HEK293 (cell line): ENCODE results near the gene UFD1.

ENCODE experiments used
- GLIS2 ChIP-seq: fragments of 450-650 bp; formaldehyde crosslinking; IDR thresholded peaks from 2 replicates; pipeline ENCODE4 v1.5.1; 2016; ENCODE audit warnings: missing biosample characterization, missing genetic modification characterization
- KLF10 ChIP-seq: fragments of 450-650 bp; IDR thresholded peaks from 2 replicates; pipeline ENCODE4 v1.5.1; 2018; ENCODE audit warnings: missing biosample characterization, mild to moderate bottlenecking, missing genetic modification characterization
- OSR2 ChIP-seq: fragments of 450-650 bp; formaldehyde crosslinking; IDR thresholded peaks from 2 replicates; pipeline ENCODE4 v1.5.1; 2016; ENCODE audit warnings: missing biosample characterization, missing genetic modification characterization
- PATZ1 ChIP-seq: fragments of 450-650 bp; formaldehyde crosslinking; IDR thresholded peaks from 2 replicates; pipeline ENCODE4 v1.5.1; 2016; ENCODE audit warnings: missing biosample characterization, missing genetic modification characterization
- PRDM4 ChIP-seq: fragments of 450-650 bp; formaldehyde crosslinking; IDR thresholded peaks from 2 replicates; pipeline ENCODE4 v1.5.1; 2017; ENCODE audit warnings: missing biosample characterization, missing genetic modification characterization
- PRDM6 ChIP-seq: fragments of 450-650 bp; formaldehyde crosslinking; IDR thresholded peaks from 2 replicates; pipeline ENCODE4 v1.5.1; 2017; ENCODE audit warnings: missing biosample characterization, missing genetic modification characterization
- SP2 ChIP-seq: fragments of 450-650 bp; formaldehyde crosslinking; IDR thresholded peaks from 2 replicates; pipeline ENCODE4 v1.5.1; 2016; ENCODE audit warnings: missing biosample characterization, missing genetic modification characterization
- ZBTB11 ChIP-seq: fragments of 450-650 bp; formaldehyde crosslinking; conservative IDR thresholded peaks from 2 replicates; pipeline ENCODE4 v1.5.1; 2016; ENCODE audit warnings: low read depth, missing biosample characterization, missing genetic modification characterization
- ZBTB21 ChIP-seq: fragments of 450-650 bp; formaldehyde crosslinking; IDR thresholded peaks from 2 replicates; pipeline ENCODE4 v1.5.1; 2017; ENCODE audit warnings: missing biosample characterization, missing genetic modification characterization
- ZBTB8A ChIP-seq: fragments of 450-650 bp; formaldehyde crosslinking; IDR thresholded peaks from 2 replicates; pipeline ENCODE4 v1.5.1; 2016; ENCODE audit warnings: missing biosample characterization, missing genetic modification characterization
- ZNF10 ChIP-seq: fragments of 450-650 bp; formaldehyde crosslinking; IDR thresholded peaks from 2 replicates; pipeline ENCODE4 v1.5.1; 2017; ENCODE audit warnings: missing biosample characterization, missing genetic modification characterization
- ZNF184 ChIP-seq: fragments of 450-650 bp; IDR thresholded peaks from 2 replicates; pipeline ENCODE4 v1.5.1; 2018; ENCODE audit warnings: missing biosample characterization, mild to moderate bottlenecking, missing genetic modification characterization
- ZNF2 ChIP-seq: fragments of 450-650 bp; formaldehyde crosslinking; IDR thresholded peaks from 2 replicates; pipeline ENCODE4 v1.5.1; 2016; ENCODE audit warnings: missing biosample characterization, missing genetic modification characterization
- ZNF223 ChIP-seq: fragments of 450-650 bp; formaldehyde crosslinking; IDR thresholded peaks from 2 replicates; pipeline ENCODE4 v1.5.1; 2016; ENCODE audit warnings: missing biosample characterization, missing genetic modification characterization
- ZNF302 ChIP-seq: fragments of 450-650 bp; formaldehyde crosslinking; IDR thresholded peaks from 2 replicates; pipeline ENCODE4 v1.5.1; 2016; ENCODE audit warnings: missing biosample characterization, missing genetic modification characterization, low read depth
- ZNF513 ChIP-seq: fragments of 450-650 bp; IDR thresholded peaks from 2 replicates; pipeline ENCODE4 v1.5.1; 2018; ENCODE audit warnings: missing biosample characterization, missing genetic modification characterization
- ZNF548 ChIP-seq: fragments of 450-650 bp; formaldehyde crosslinking; IDR thresholded peaks from 2 replicates; pipeline ENCODE4 v1.5.1; 2016; ENCODE audit warnings: missing biosample characterization, missing genetic modification characterization
- ZNF560 ChIP-seq: fragments of 450-650 bp; formaldehyde crosslinking; IDR thresholded peaks from 2 replicates; pipeline ENCODE4 v1.5.1; 2017; ENCODE audit warnings: missing biosample characterization, missing genetic modification characterization, borderline replicate concordance
- ZNF561 ChIP-seq: fragments of 450-650 bp; IDR thresholded peaks from 2 replicates; pipeline ENCODE4 v1.5.1; 2018; ENCODE audit warnings: missing biosample characterization, missing genetic modification characterization, borderline replicate concordance
- ZNF596 ChIP-seq: fragments of 450-650 bp; IDR thresholded peaks from 2 replicates; pipeline ENCODE4 v1.5.0; 2018; ENCODE audit warnings: missing biosample characterization, mild to moderate bottlenecking, missing genetic modification characterization, moderate library complexity
- ZNF600 ChIP-seq: fragments of 450-650 bp; formaldehyde crosslinking; IDR thresholded peaks from 2 replicates; pipeline ENCODE4 v1.5.1; 2016; ENCODE audit warnings: missing biosample characterization, missing genetic modification characterization
- ZNF610 ChIP-seq: fragments of 450-650 bp; formaldehyde crosslinking; IDR thresholded peaks from 2 replicates; pipeline ENCODE4 v1.5.1; 2016; ENCODE audit warnings: missing biosample characterization, missing genetic modification characterization, borderline replicate concordance
- ZNF660 ChIP-seq: fragments of 450-650 bp; IDR thresholded peaks from 2 replicates; pipeline ENCODE4 v1.5.1; 2018; ENCODE audit warnings: missing biosample characterization, mild to moderate bottlenecking, missing genetic modification characterization
- ZNF776 ChIP-seq: fragments of 450-650 bp; formaldehyde crosslinking; IDR thresholded peaks from 2 replicates; pipeline ENCODE4 v1.5.0; 2017; ENCODE audit warnings: missing biosample characterization, missing genetic modification characterization, borderline replicate concordance
- ZNF785 ChIP-seq: fragments of 450-650 bp; formaldehyde crosslinking; IDR thresholded peaks from 2 replicates; pipeline ENCODE4 v1.5.1; 2016; ENCODE audit warnings: missing biosample characterization, missing genetic modification characterization
- ZSCAN18 ChIP-seq: fragments of 450-650 bp; formaldehyde crosslinking; IDR thresholded peaks from 2 replicates; pipeline ENCODE4 v1.5.1; 2016; ENCODE audit warnings: missing biosample characterization, missing genetic modification characterization

The UFD1 gene

GRCh38 chr22:19431649-19432132 lies 47.3 kb downstream of the UFD1 start, which contains the start of gene HIRA (continued):
- TF ChIP-seq PATZ1 (tag by site-specific recombination) (no peak), ZNF610 (no peak), ZNF596 (0 out of 2 replicates have a peak, but pooled peaks have one; percentile 29), ZBTB21 (tag by site-specific recombination) (no peak), ZNF776 (tag by site-specific recombination) (no peak), ZNF513 (tag by site-specific recombination) (peak; percentile 52; the same call in 1 of the 2 replicates), PRDM4 (tag by site-specific recombination) (no peak), ZNF785 (tag by site-specific recombination) (no peak), ZNF2 (tag by site-specific recombination) (no peak; the same call in 1 of the 2 replicates), ZSCAN18 (tag by site-specific recombination) (peak; percentile 60; the same call in 1 of the 2 replicates), KLF10 (peak; percentile 21; the same call in 1 of the 2 replicates), ZNF560 (tag by site-specific recombination) (no peak), PRDM6 (no peak), GLIS2 (tag by site-specific recombination) (no peak), ZBTB11 (tag by site-specific recombination) (peak; percentile 98), ZNF184 (tag by site-specific recombination) (0 out of 2 replicates have a peak, but pooled peaks have one; percentile 66), ZNF302 (tag by site-specific recombination) (no peak), ZNF10 (tag by site-specific recombination) (no peak), ZNF548 (tag by site-specific recombination) (no peak), ZNF660 (tag by site-specific recombination) (peak; percentile 90), SP2 (tag by site-specific recombination) (no peak), ZNF561 (0 out of 2 replicates have a peak, but pooled peaks have one; percentile 59), ZBTB8A (peak; percentile 97), ZNF600 (tag by site-specific recombination) (no peak), OSR2 (tag by site-specific recombination) (no peak), ZNF223 (no peak)
